Measurements from ENCODE around the gene NFIA. TPM values are rescaled to one million over a fixed set of nuclear protein-coding genes. Genes with fewer than 3 reads are reported as not detected.

Gene NFIA
- total RNA-seq, 1 experiment from 2014 or later = not detected

GRCh38 chr1:61337037-61337436 lies 254.7 kb downstream of the NFIA start:
- no peaks in the 10 kb centered on the region for H3K36me3 ChIP-seq
- H3K9me3 ChIP-seq = no peaks in the 10 kb centered on the region
- no peak overlapping the region for H3K4me3 ChIP-seq
- DNase-seq = no peak
- no peaks in the 10 kb centered on the region for H3K27me3 ChIP-seq

GRCh38 chr1:61337441-61337951 lies 255.1 kb downstream of the NFIA start:
- Histone ChIP-seq H3K36me3 (no peaks in the 10 kb centered on the region), H3K27me3 (no peaks in the 10 kb centered on the region), H3K4me3 (no peak overlapping the region), H3K9me3 (no peaks in the 10 kb centered on the region)
- no peak for DNase-seq

GRCh38 chr1:61337981-61338848 lies 255.9 kb downstream of the NFIA start:
- peak; percentile 74 for DNase-seq
- Histone ChIP-seq H3K4me3 (peak overlapping the region; percentile 10; the same call in 1 of the 2 replicates), H3K36me3 (no peaks in the 10 kb centered on the region), H3K9me3 (no peaks in the 10 kb centered on the region), H3K27me3 (no peaks in the 10 kb centered on the region)

- Histone ChIP-seq H3K36me3 (no peaks in the 10 kb centered on the region), H3K9me3 (no peaks in the 10 kb centered on the region), H3K4me3 (no peak overlapping the region), H3K27me3 (no peaks in the 10 kb centered on the region)
- no peak for DNase-seq
Measured at GRCh38 chr1:61338899-61339298, 256.5 kb downstream of the NFIA start.

- Histone ChIP-seq H3K36me3 (no peaks in the 10 kb centered on the region), H3K27me3 (no peaks in the 10 kb centered on the region), H3K4me3 (no peak overlapping the region), H3K9me3 (no peaks in the 10 kb centered on the region)
- no peak for DNase-seq
Measured at GRCh38 chr1:61341426-61341825, 259.1 kb downstream of the NFIA start.

GRCh38 chr1:61343734-61344420 lies 261.5 kb downstream of the NFIA start:
- DNase-seq = no peak
- Histone ChIP-seq H3K4me3 (no peak overlapping the region), H3K9me3 (no peaks in the 10 kb centered on the region), H3K27me3 (no peaks in the 10 kb centered on the region), H3K36me3 (no peaks in the 10 kb centered on the region)

- DNase-seq = no peak
- Histone ChIP-seq H3K9me3 (no peaks in the 10 kb centered on the region), H3K27me3 (no peaks in the 10 kb centered on the region), H3K36me3 (no peaks in the 10 kb centered on the region), H3K4me3 (no peak overlapping the region)
Measured at GRCh38 chr1:61344696-61345095, 262.3 kb downstream of the NFIA start.

- Histone ChIP-seq H3K27me3 (no peaks in the 10 kb centered on the region), H3K4me3 (no peak overlapping the region), H3K9me3 (no peaks in the 10 kb centered on the region), H3K36me3 (no peaks in the 10 kb centered on the region)
- no peak for DNase-seq
Measured at GRCh38 chr1:61348025-61348665, 265.8 kb downstream of the NFIA start.

- DNase-seq = no peak
- Histone ChIP-seq H3K9me3 (no peaks in the 10 kb centered on the region), H3K4me3 (no peak overlapping the region), H3K36me3 (no peaks in the 10 kb centered on the region), H3K27me3 (no peaks in the 10 kb centered on the region)
Measured at GRCh38 chr1:61352845-61353435, 270.6 kb downstream of the NFIA start.

GRCh38 chr1:61353797-61354406 lies 271.5 kb downstream of the NFIA start:
- Histone ChIP-seq H3K4me3 (no peak overlapping the region), H3K27me3 (no peaks in the 10 kb centered on the region), H3K9me3 (no peaks in the 10 kb centered on the region), H3K36me3 (no peaks in the 10 kb centered on the region)
- DNase-seq = no peak

GRCh38 chr1:61356016-61356415 lies 273.7 kb downstream of the NFIA start:
- no peak overlapping the region for H3K4me3 ChIP-seq
- DNase-seq = no peak
- H3K27me3 ChIP-seq = no peaks in the 10 kb centered on the region
- H3K36me3 ChIP-seq = no peaks in the 10 kb centered on the region
- H3K9me3 ChIP-seq = no peaks in the 10 kb centered on the region

- Histone ChIP-seq H3K36me3 (no peaks in the 10 kb centered on the region), H3K9me3 (no peaks in the 10 kb centered on the region), H3K27me3 (no peaks in the 10 kb centered on the region), H3K4me3 (no peak overlapping the region)
- no peak for DNase-seq
Measured at GRCh38 chr1:61356995-61357394, 274.6 kb downstream of the NFIA start.

GRCh38 chr1:61357539-61357938 lies 275.2 kb downstream of the NFIA start:
- no peaks in the 10 kb centered on the region for H3K36me3 ChIP-seq
- no peak overlapping the region for H3K4me3 ChIP-seq
- no peaks in the 10 kb centered on the region for H3K27me3 ChIP-seq
- H3K9me3 ChIP-seq = no peaks in the 10 kb centered on the region
- DNase-seq = no peak

- H3K27me3 ChIP-seq = no peaks in the 10 kb centered on the region
- no peak overlapping the region for H3K4me3 ChIP-seq
- DNase-seq = no peak
- no peaks in the 10 kb centered on the region for H3K36me3 ChIP-seq
- no peaks in the 10 kb centered on the region for H3K9me3 ChIP-seq
Measured at GRCh38 chr1:61358770-61359455, 276.6 kb downstream of the NFIA start.

GRCh38 chr1:61361931-61362330 lies 279.6 kb downstream of the NFIA start:
- Histone ChIP-seq H3K4me3 (no peak overlapping the region), H3K9me3 (no peaks in the 10 kb centered on the region), H3K27me3 (no peaks in the 10 kb centered on the region), H3K36me3 (no peaks in the 10 kb centered on the region)
- no peak for DNase-seq

- no peaks in the 10 kb centered on the region for H3K27me3 ChIP-seq
- H3K4me3 ChIP-seq = no peak overlapping the region
- no peaks in the 10 kb centered on the region for H3K36me3 ChIP-seq
- H3K9me3 ChIP-seq = no peaks in the 10 kb centered on the region
- DNase-seq = no peak
Measured at GRCh38 chr1:61362351-61362750, 280.0 kb downstream of the NFIA start.
